Left ventricle myocardium inferior (tissue), 1 donor: ENCODE results near the gene SF3B4. TPM values are rescaled to one million over a fixed set of nuclear protein-coding genes. Genes with fewer than 3 reads are reported as not detected.

Experiments
- DNase-seq: peaks from one replicate; pipeline ENCODE4 v3.0.0-alpha.2; 2020
- H3K27ac ChIP-seq: fragments of 200-600 bp; replicated peaks from 2 replicates; pipeline ENCODE4 v1.8.0; 2021
- H3K27me3 ChIP-seq: fragments of 200-600 bp; 2 replicates; pipeline ENCODE4 v1.8.0; 2021; ENCODE audit warnings: low read depth
- H3K36me3 ChIP-seq: fragments of 200-600 bp; 2 replicates; pipeline ENCODE4 v1.8.0; 2021
- H3K4me1 ChIP-seq: fragments of 200-600 bp; 2 replicates; pipeline ENCODE4 v1.8.0; 2021
- H3K4me3 ChIP-seq: fragments of 200-600 bp; 2 replicates; pipeline ENCODE4 v1.8.0; 2021; ENCODE audit warnings: mild to moderate bottlenecking, moderate library complexity
- H3K9me3 ChIP-seq: fragments of 200-600 bp; replicated peaks from 2 replicates; pipeline ENCODE4 v1.8.0; 2021
- CTCF ChIP-seq: fragments of 200-600 bp; IDR thresholded peaks from 2 replicates; pipeline ENCODE4 v1.8.0; 2021; ENCODE audit warnings: antibody characterized with exemption, mild to moderate bottlenecking, borderline replicate concordance
- intact Hi-C: fragments of 100-400 bp; cut with micrococcal nuclease; formaldehyde crosslinking; loops from one replicate; pipeline ENCODE4 v1.11.0; 2022
- long read RNA-seq: library from polyadenylated mRNA; unstranded; transcript quantifications from one replicate; pipeline ENCODE4 v2.0.0, GENCODE V29; 2021
- total RNA-seq: library from RNA; stranded (reverse); fragmentation: NEBNext Ultra II Directional; extraction: Animal tissue kit (Norgen Biotek cat#: 25700); gene quantifications from one replicate; pipeline ENCODE4 v1.2.1, GENCODE V29; 2021
- donor health status: DM: no; HTN: yes; CAD: no; lungs with severe emphysema.

The SF3B4 gene
- total RNA-seq: 25.3 TPM
- long read RNA-seq, transcript SF3B4-201 (6 exons, 2,085 nt): major isoform, 21 of 26 reads
- long read RNA-seq, partial matches to known transcripts: 5 of 26 reads
- long read RNA-seq, other reads (novel, unspliced or antisense): 0 of 26 reads

GRCh38 chr1:149927563-149928400 lies at the start of gene SF3B4:
TSS of gene SF3B4 (minus strand) at chr1:149927803. CDS start at chr1:149927759, 44 bp downstream.
- H3K27ac ChIP-seq: peak within 1 kb of the TSS; percentile 95
- H3K9me3 ChIP-seq: no peaks in the 10 kb centered on the region
- TF ChIP-seq CTCF: no peak
- H3K4me3 ChIP-seq: peak within 1 kb of the TSS; percentile 90
- peaks cover 40% of the 10 kb centered on the region for H3K36me3 ChIP-seq
- DNase-seq: peak; percentile 97
- no peaks in the 10 kb centered on the region for H3K27me3 ChIP-seq
- intact Hi-C loops: no loop called here
- peaks cover 47% of the 10 kb centered on the region for H3K4me1 ChIP-seq

- no peak for TF ChIP-seq CTCF
- peaks cover 46% of the 10 kb centered on the region for H3K36me3 ChIP-seq
- no peaks in the 10 kb centered on the region for H3K27me3 ChIP-seq
- H3K4me1 ChIP-seq: peaks cover 33% of the 10 kb centered on the region
- intact Hi-C loops: no loop called here
- H3K27ac ChIP-seq: no peak overlapping the region
- DNase-seq: no peak
- no peak overlapping the region for H3K4me3 ChIP-seq
- no peaks in the 10 kb centered on the region for H3K9me3 ChIP-seq
Observed at GRCh38 chr1:149977345-149977744, 49.7 kb upstream of the SF3B4 start.

- TF ChIP-seq CTCF: no peak
Observed at GRCh38 chr1:149972547-149972946, 44.9 kb upstream of the SF3B4 start.

GRCh38 chr1:149967646-149968045 lies 40.0 kb upstream of the SF3B4 start:
- H3K36me3 ChIP-seq: peaks cover 95% of the 10 kb centered on the region
- intact Hi-C loops: loop anchor here (10.0 kb wide), 1 partner anchor 197 kb away; no protein-coding TSS in a partner anchor
- H3K9me3 ChIP-seq: no peaks in the 10 kb centered on the region
- no peak overlapping the region for H3K4me3 ChIP-seq
- no peak for DNase-seq
- TF ChIP-seq CTCF: no peak
- no peaks in the 10 kb centered on the region for H3K27me3 ChIP-seq
- peaks cover 16% of the 10 kb centered on the region for H3K4me1 ChIP-seq
- H3K27ac ChIP-seq: no peak overlapping the region

More at GRCh38 chr1:149972547-149972946, 44.9 kb upstream of the SF3B4 start:
- H3K4me3 ChIP-seq: no peak overlapping the region
- H3K9me3 ChIP-seq: no peaks in the 10 kb centered on the region
- no peaks in the 10 kb centered on the region for H3K27me3 ChIP-seq
- no peak for DNase-seq
- H3K27ac ChIP-seq: no peak overlapping the region
- H3K36me3 ChIP-seq: peaks cover 92% of the 10 kb centered on the region
- H3K4me1 ChIP-seq: peaks cover 3% of the 10 kb centered on the region
- intact Hi-C loops: no loop called here

- no peak for DNase-seq
- no peak overlapping the region for H3K27ac ChIP-seq
- peaks cover 91% of the 10 kb centered on the region for H3K36me3 ChIP-seq
- no peaks in the 10 kb centered on the region for H3K27me3 ChIP-seq
- TF ChIP-seq CTCF: no peak
- H3K4me1 ChIP-seq: peaks cover 22% of the 10 kb centered on the region
- intact Hi-C loops: loop anchor here (10.0 kb wide), 1 partner anchor 198 kb away; no protein-coding TSS in a partner anchor
- H3K9me3 ChIP-seq: no peaks in the 10 kb centered on the region
- no peak overlapping the region for H3K4me3 ChIP-seq
Observed at GRCh38 chr1:149967041-149967440, 39.4 kb upstream of the SF3B4 start.
